Calu3 (cell line): ENCODE data around the gene TMEM196. TPM values are rescaled to one million over a fixed set of nuclear protein-coding genes. Genes with fewer than 3 reads are reported as not detected.
A peak's percentile ranks its signal among the peaks of the same experiment; 100 is the strongest.

ENCODE experiments used
- BruUV-seq: library from RNA; stranded (reverse); fragments of 400-500 nt; replicated peaks from 2 replicates; lab custom pipeline; 2021; lab: Mats Ljungman, UMichigan
- CTCF ChIA-PET: fragments of 300-600 bp; sonication (Branson Sonifier 250); formaldehyde crosslinking; loops from one replicate; lab custom pipeline; 2022; ENCODE audit warnings: antibody characterized with exemption; lab: Charles Lee
- DNase-seq: peaks from one replicate; pipeline ENCODE4 v3.0.0; 2022
- H3K27ac Mint-ChIP-seq: one replicate; pipeline ENCODE4 v1.8.0; 2022; ENCODE audit warnings: mixed read lengths; ENCODE audit not compliant: unreplicated experiment
- H3K27me3 Mint-ChIP-seq: one replicate; pipeline ENCODE4 v1.8.0; 2022; ENCODE audit warnings: mixed read lengths; ENCODE audit not compliant: unreplicated experiment
- H3K36me3 Mint-ChIP-seq: one replicate; pipeline ENCODE4 v1.8.0; 2022; ENCODE audit warnings: mild to moderate bottlenecking, moderate library complexity, mixed read lengths; ENCODE audit not compliant: insufficient read depth, unreplicated experiment
- H3K4me1 Mint-ChIP-seq: one replicate; pipeline ENCODE4 v1.8.0; 2022; ENCODE audit warnings: mild to moderate bottlenecking, low read depth, mixed read lengths; ENCODE audit not compliant: unreplicated experiment
- H3K4me3 Mint-ChIP-seq: one replicate; pipeline ENCODE4 v1.8.0; 2022; ENCODE audit warnings: mild to moderate bottlenecking, low read depth, moderate library complexity, mixed read lengths; ENCODE audit not compliant: unreplicated experiment
- H3K9me3 Mint-ChIP-seq: one replicate; pipeline ENCODE4 v1.8.0; 2022; ENCODE audit warnings: low read depth, mixed read lengths; ENCODE audit not compliant: unreplicated experiment
- CTCF ChIP-seq: fragments of 200-600 bp; IDR thresholded peaks from one replicate; pipeline ENCODE4 v1.8.0; 2022; ENCODE audit warnings: antibody characterized with exemption; ENCODE audit not compliant: unreplicated experiment
- intact Hi-C: fragments of 100-400 bp; cut with micrococcal nuclease; formaldehyde crosslinking; loops from one replicate; pipeline ENCODE4 v1.10.0; 2022; ENCODE audit not compliant: unreplicated experiment
- total RNA-seq: library from RNA; stranded (reverse); gene quantifications from 2 replicates; pipeline ENCODE4 v1.2.3, GENCODE V29; 2022

TMEM196 gene
- total RNA-seq, 1 experiment from 2014 or later = not detected

- no TSS peak for BruUV-seq
- Mint-ChIP-seq H3K27me3 (no peaks in the 10 kb centered on the region), H3K4me1 (no peaks in the 10 kb centered on the region), H3K27ac (no peak overlapping the region), H3K4me3 (no peak overlapping the region), H3K9me3 (no peaks in the 10 kb centered on the region), H3K36me3 (no peaks in the 10 kb centered on the region)
- intact Hi-C loops = no loop called here
- DNase-seq = no peak
- no peak for TF ChIP-seq CTCF
- CTCF ChIA-PET = interaction anchor here (2.2 kb wide), 1 partner anchor 15 kb away, joined by 10 read pairs; no protein-coding TSS in a partner anchor
These were observed 44.7 kb downstream of the TMEM196 start for GRCh38 chr7:19728716-19729115.

GRCh38 chr7:19725770-19726169 is 47.6 kb downstream of the TMEM196 start:
- no peak for TF ChIP-seq CTCF
- no peak overlapping the region for H3K27ac Mint-ChIP-seq
- H3K4me3 Mint-ChIP-seq = no peak overlapping the region
- no peaks in the 10 kb centered on the region for H3K36me3 Mint-ChIP-seq
- CTCF ChIA-PET = interaction anchor here (1.7 kb wide), 1 partner anchor 12 kb away, joined by 7 read pairs; no protein-coding TSS in a partner anchor
- no peaks in the 10 kb centered on the region for H3K9me3 Mint-ChIP-seq
- H3K4me1 Mint-ChIP-seq = no peaks in the 10 kb centered on the region
- intact Hi-C loops = no loop called here
- no peak for DNase-seq
- no peaks in the 10 kb centered on the region for H3K27me3 Mint-ChIP-seq
- BruUV-seq = no TSS peak

GRCh38 chr7:19715499-19715898 is 57.9 kb downstream of the TMEM196 start:
- no peak for TF ChIP-seq CTCF
- DNase-seq = no peak
- intact Hi-C loops = loop anchor here (10.0 kb wide), 1 partner anchor 799 kb away; no protein-coding TSS in a partner anchor
- Mint-ChIP-seq H3K9me3 (no peaks in the 10 kb centered on the region), H3K36me3 (no peaks in the 10 kb centered on the region), H3K4me1 (peaks cover 13% of the 10 kb centered on the region), H3K27ac (no peak overlapping the region), H3K4me3 (no peak overlapping the region), H3K27me3 (no peaks in the 10 kb centered on the region)
- no TSS peak for BruUV-seq
- CTCF ChIA-PET = interaction anchor here (0.7 to 1.0 kb wide), 3 partner anchors 28 to 937 kb away, joined by 3 to 8 read pairs (median 8); no protein-coding TSS in a partner anchor

GRCh38 chr7:19713676-19714075 is 59.7 kb downstream of the TMEM196 start:
- peaks cover 31% of the 10 kb centered on the region for H3K4me1 Mint-ChIP-seq
- H3K27ac Mint-ChIP-seq = no peak overlapping the region
- no peak overlapping the region for H3K4me3 Mint-ChIP-seq
- CTCF ChIA-PET = interaction anchor here (0.6 to 2.6 kb wide), 28 partner anchors 13 to 1541 kb away, joined by 3 to 122 read pairs (median 5); no protein-coding TSS in a partner anchor
- DNase-seq = peak; percentile 66
- peak; percentile 53 for TF ChIP-seq CTCF
- peaks cover 6% of the 10 kb centered on the region for H3K36me3 Mint-ChIP-seq
- no TSS peak for BruUV-seq
- intact Hi-C loops = loop anchor here (1.0 to 10.0 kb wide), 4 partner anchors 599 to 935 kb away; no protein-coding TSS in a partner anchor
- no peaks in the 10 kb centered on the region for H3K9me3 Mint-ChIP-seq
- no peaks in the 10 kb centered on the region for H3K27me3 Mint-ChIP-seq
